NCI-H1048 (cell line): ENCODE data around the gene ANAPC15.

ENCODE experiments used
- DNase-seq: peaks from one replicate; lab custom pipeline; 2025; lab: John Stamatoyannopoulos, UW

The ANAPC15 gene

GRCh38 chr11:72084965-72085364, 27.5 kb downstream of the ANAPC15 start:
- DNase-seq = no peak

- DNase-seq = no peak
Measured at GRCh38 chr11:72084076-72084475, 28.4 kb downstream of the ANAPC15 start.

GRCh38 chr11:72083414-72083813, 29.1 kb downstream of the ANAPC15 start:
- no peak for DNase-seq

- DNase-seq = no peak
Measured at GRCh38 chr11:72081821-72082453, 30.6 kb downstream of the ANAPC15 start.

- DNase-seq = no peak
Measured at GRCh38 chr11:72081184-72081644, 31.3 kb downstream of the ANAPC15 start.

GRCh38 chr11:72080326-72081183, 31.9 kb downstream of the ANAPC15 start, which contains the start of the genes LRRC51 and NUMA1:
TSS of gene LRRC51 (plus strand) at chr11:72080850. CDS start at chr11:72089084, 8,234 bp downstream.
TSS of gene NUMA1 (minus strand) at chr11:72080542. CDS start at chr11:72035943, 44,599 bp downstream.
- peak; percentile 99 for DNase-seq

GRCh38 chr11:72079819-72080325, 32.6 kb downstream of the ANAPC15 start:
- no peak for DNase-seq

- DNase-seq = no peak
Measured at GRCh38 chr11:72078477-72078876, 34.0 kb downstream of the ANAPC15 start.

- DNase-seq = no peak
Measured at GRCh38 chr11:72075756-72076155, 36.7 kb downstream of the ANAPC15 start.

- no peak for DNase-seq
Measured at GRCh38 chr11:72075109-72075508, 37.4 kb downstream of the ANAPC15 start.

- DNase-seq = no peak
Measured at GRCh38 chr11:72072348-72072747, 40.1 kb downstream of the ANAPC15 start.

GRCh38 chr11:72070491-72070890, 42.0 kb downstream of the ANAPC15 start:
- DNase-seq = no peak

- no peak for DNase-seq
Measured at GRCh38 chr11:72069787-72070251, 42.7 kb downstream of the ANAPC15 start.

- DNase-seq = no peak
Measured at GRCh38 chr11:72069200-72069599, 43.3 kb downstream of the ANAPC15 start.

- DNase-seq = no peak
Measured at GRCh38 chr11:72067676-72068075, 44.8 kb downstream of the ANAPC15 start.

GRCh38 chr11:72067266-72067665, 45.2 kb downstream of the ANAPC15 start:
- no peak for DNase-seq

GRCh38 chr11:72066855-72067254, 45.6 kb downstream of the ANAPC15 start:
- no peak for DNase-seq

- no peak for DNase-seq
Measured at GRCh38 chr11:72061739-72062396, 50.6 kb downstream of the ANAPC15 start.
